OCI-LY7 (cell line): ENCODE data around the gene KCNMB2. TPM values are rescaled to one million over a fixed set of nuclear protein-coding genes. Genes with fewer than 3 reads are reported as not detected.

Experiments
- BruUV-seq: library from RNA; stranded (reverse); fragments of 400-500 nt; replicated peaks from 2 replicates; lab custom pipeline; 2021; lab: Mats Ljungman, UMichigan
- CTCF ChIA-PET: fragments of 300-600 bp; sonication (Branson Sonifier 250); formaldehyde crosslinking; loops from one replicate; lab custom pipeline; 2022; ENCODE audit warnings: antibody characterized with exemption; ENCODE audit not compliant: unreplicated experiment; lab: Charles Lee
- POLR2A ChIA-PET: fragments of 300-600 bp; sonication (Branson Sonifier 250); formaldehyde crosslinking; loops from one replicate; lab custom pipeline; 2022; ENCODE audit warnings: antibody characterized with exemption; lab: Charles Lee
- DNase-seq: peaks from one replicate; pipeline ENCODE4 v3.0.0-alpha.2; 2015; ENCODE audit warnings: low spot score
- H2AFZ ChIP-seq: fragments of 200-600 bp; sonication (generic), shearing (Covaris generic); 2 replicates; pipeline ENCODE4 v1.6.1; 2014; ENCODE audit warnings: mild to moderate bottlenecking, antibody characterized with exemption, low read length, moderate library complexity
- H3K27ac ChIP-seq: fragments of 200-600 bp; sonication (generic); 2 replicates; pipeline ENCODE4 v1.5.1; 2014; ENCODE audit warnings: mixed run types, low read depth, mild to moderate bottlenecking, moderate library complexity, low read length, inconsistent platforms; ENCODE audit not compliant: poor library complexity, severe bottlenecking
- H3K36me3 ChIP-seq: fragments of 200-600 bp; sonication (generic); 2 replicates; pipeline ENCODE4 v1.6.1; 2014; ENCODE audit warnings: mild to moderate bottlenecking, antibody characterized with exemption, low read length, moderate library complexity, mixed read lengths; ENCODE audit not compliant: insufficient read depth
- H3K4me1 ChIP-seq: fragments of 200-600 bp; sonication (generic); 2 replicates; pipeline ENCODE4 v1.5.1; 2014; ENCODE audit warnings: mild to moderate bottlenecking, low read length; ENCODE audit not compliant: insufficient read depth, poor library complexity, severe bottlenecking
- H3K4me2 ChIP-seq: fragments of 200-600 bp; sonication (generic); 2 replicates; pipeline ENCODE4 v1.6.1; 2014; ENCODE audit warnings: mild to moderate bottlenecking, low read length
- H3K4me3 ChIP-seq: fragments of 200-600 bp; sonication (generic); 2 replicates; pipeline ENCODE4 v1.5.1; 2014; ENCODE audit warnings: mild to moderate bottlenecking, low read depth, low read length; ENCODE audit not compliant: poor library complexity, severe bottlenecking
- H3K79me2 ChIP-seq: fragments of 200-600 bp; sonication (generic); 2 replicates; pipeline ENCODE4 v1.6.1; 2016; ENCODE audit warnings: low read depth, mild to moderate bottlenecking, low read length, moderate library complexity, mixed read lengths; ENCODE audit not compliant: insufficient read depth
- H3K9me2 ChIP-seq: fragments of 200-600 bp; sonication (generic); 2 replicates; pipeline ENCODE4 v1.6.1; 2016; ENCODE audit warnings: mild to moderate bottlenecking, low read length, mixed read lengths; ENCODE audit not compliant: insufficient read depth
- H3K9me3 ChIP-seq: fragments of 200-600 bp; sonication (generic); 2 replicates; pipeline ENCODE4 v1.6.1; 2014; ENCODE audit warnings: mild to moderate bottlenecking, mixed run types, low read length, mixed read lengths
- H4K20me1 ChIP-seq: fragments of 200-600 bp; sonication (generic); 2 replicates; pipeline ENCODE4 v1.6.1; 2014; ENCODE audit warnings: mild to moderate bottlenecking, antibody characterized with exemption, low read length, moderate library complexity, mixed read lengths; ENCODE audit not compliant: insufficient read depth
- EZH2phosphoT487 ChIP-seq: fragments of 200-600 bp; sonication (generic); IDR thresholded peaks from 2 replicates; pipeline ENCODE4 v1.6.1; 2018; ENCODE audit warnings: low read depth, borderline replicate concordance, mild to moderate bottlenecking, mixed run types, antibody characterized with exemption, low read length, moderate library complexity, mixed read lengths
- intact Hi-C: fragments of 100-400 bp; cut with micrococcal nuclease; formaldehyde crosslinking; loops from one replicate; pipeline ENCODE4 v1.10.0; 2022; ENCODE audit not compliant: unreplicated experiment
- total RNA-seq, 2 experiments: library from RNA; depleted of rRNA in 1 of 2; stranded (reverse); fragments of >200 nt in 1 of 2; shearing (Covaris generic) in 1 of 2; gene quantifications; 2 replicates each; pipeline ENCODE4 v1.2.3, GENCODE V29; 2014 to 2022
- TF ChIP-seq, protein P1 (sequence below): fragments of 200-600 bp; sonication (generic); conservative IDR thresholded peaks from 2 replicates; pipeline ENCODE4 v1.5.1; 2014; ENCODE audit warnings: mild to moderate bottlenecking, antibody characterized with exemption, low read length, moderate library complexity, mixed read lengths

Gene KCNMB2
- total RNA-seq, 2 experiments from 2014 or later: not detected

DNA sequence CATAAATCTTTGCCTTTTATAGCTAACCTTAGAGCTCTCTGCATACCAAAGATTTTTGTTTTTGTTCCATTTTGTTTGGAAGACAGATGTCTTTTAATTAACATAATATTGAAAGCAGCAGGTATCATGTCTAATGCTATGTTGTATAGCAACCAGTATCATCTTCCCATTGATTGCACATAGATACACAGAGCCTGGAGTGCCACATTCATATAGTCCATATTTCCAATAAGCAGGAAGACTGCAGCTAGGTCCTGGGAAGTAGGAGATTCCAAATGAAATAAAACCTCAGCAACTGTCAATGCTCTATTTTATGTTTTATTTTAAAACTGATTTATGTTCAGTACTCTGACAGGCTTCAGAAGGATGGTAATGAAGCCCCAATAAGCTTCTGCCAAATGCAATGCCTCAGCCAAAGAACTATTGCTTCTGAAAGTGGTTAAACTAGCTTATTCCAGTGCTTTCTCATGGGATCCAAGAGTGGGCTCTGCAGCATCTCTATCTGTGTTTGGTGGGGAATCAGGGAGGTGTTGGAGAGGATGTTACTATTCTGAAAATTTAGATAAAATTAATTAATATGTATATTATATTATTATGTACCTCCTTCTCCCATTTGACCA, 6.5 kb upstream of the KCNMB2 start:
- H2AFZ ChIP-seq: no peak overlapping the region
- no peaks in the 10 kb centered on the region for H3K36me3 ChIP-seq
- no peak for DNase-seq
- TF ChIP-seq, protein P1, sequence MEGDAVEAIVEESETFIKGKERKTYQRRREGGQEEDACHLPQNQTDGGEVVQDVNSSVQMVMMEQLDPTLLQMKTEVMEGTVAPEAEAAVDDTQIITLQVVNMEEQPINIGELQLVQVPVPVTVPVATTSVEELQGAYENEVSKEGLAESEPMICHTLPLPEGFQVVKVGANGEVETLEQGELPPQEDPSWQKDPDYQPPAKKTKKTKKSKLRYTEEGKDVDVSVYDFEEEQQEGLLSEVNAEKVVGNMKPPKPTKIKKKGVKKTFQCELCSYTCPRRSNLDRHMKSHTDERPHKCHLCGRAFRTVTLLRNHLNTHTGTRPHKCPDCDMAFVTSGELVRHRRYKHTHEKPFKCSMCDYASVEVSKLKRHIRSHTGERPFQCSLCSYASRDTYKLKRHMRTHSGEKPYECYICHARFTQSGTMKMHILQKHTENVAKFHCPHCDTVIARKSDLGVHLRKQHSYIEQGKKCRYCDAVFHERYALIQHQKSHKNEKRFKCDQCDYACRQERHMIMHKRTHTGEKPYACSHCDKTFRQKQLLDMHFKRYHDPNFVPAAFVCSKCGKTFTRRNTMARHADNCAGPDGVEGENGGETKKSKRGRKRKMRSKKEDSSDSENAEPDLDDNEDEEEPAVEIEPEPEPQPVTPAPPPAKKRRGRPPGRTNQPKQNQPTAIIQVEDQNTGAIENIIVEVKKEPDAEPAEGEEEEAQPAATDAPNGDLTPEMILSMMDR: no peak
- no peak for TF ChIP-seq EZH2phosphoT487
- BruUV-seq: no TSS peak
- H3K9me3 ChIP-seq: no peaks in the 10 kb centered on the region
- ChIA-PET POLR2A (interaction anchor here (1.0 to 1.4 kb wide), 2 partner anchors 8 to 10 kb away, joined by 6 to 7 read pairs; no protein-coding TSS in a partner anchor), CTCF (no interaction called here)
- no peak overlapping the region for H3K27ac ChIP-seq
- no peaks in the 10 kb centered on the region for H3K4me1 ChIP-seq
- H4K20me1 ChIP-seq: no peaks in the 10 kb centered on the region
- no peaks in the 10 kb centered on the region for H3K79me2 ChIP-seq
- intact Hi-C loops: no loop called here
- H3K4me2 ChIP-seq: no peak overlapping the region
- H3K4me3 ChIP-seq: no peak overlapping the region
- no peaks in the 10 kb centered on the region for H3K9me2 ChIP-seq

DNA sequence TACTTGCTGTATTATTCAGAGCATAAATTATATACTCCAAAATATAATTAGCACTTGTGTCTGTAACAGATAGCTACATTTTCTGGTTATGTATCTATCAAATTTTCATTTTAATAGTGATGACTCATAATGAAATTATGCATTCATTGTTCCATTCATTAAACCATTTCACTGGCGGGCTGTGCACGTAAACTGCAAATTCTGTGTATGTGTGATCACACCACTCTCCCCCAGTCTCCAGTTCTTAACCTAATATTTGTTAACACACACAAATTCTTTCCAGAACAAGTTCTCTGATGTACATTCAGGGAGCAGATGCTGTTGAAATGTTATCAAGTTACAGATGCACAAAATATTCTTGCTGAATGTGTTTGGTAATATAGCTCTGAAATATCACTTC, 3.8 kb upstream of the KCNMB2 start:
- POLR2A ChIA-PET: interaction anchor here (1.6 kb wide), 1 partner anchor 9 kb away, joined by 6 read pairs; no protein-coding TSS in a partner anchor
- CTCF ChIA-PET: no interaction called here

More for the DNA sequence above, 3.8 kb upstream of the KCNMB2 start:
- H3K4me3 ChIP-seq: no peak overlapping the region
- DNase-seq: no peak
- H3K4me2 ChIP-seq: no peak overlapping the region
- H4K20me1 ChIP-seq: no peaks in the 10 kb centered on the region
- H2AFZ ChIP-seq: no peak overlapping the region
- no peak for TF ChIP-seq EZH2phosphoT487
- TF ChIP-seq, protein P1: no peak
- intact Hi-C loops: no loop called here
- H3K36me3 ChIP-seq: no peaks in the 10 kb centered on the region
- no peak overlapping the region for H3K27ac ChIP-seq
- H3K9me3 ChIP-seq: no peaks in the 10 kb centered on the region
- H3K9me2 ChIP-seq: no peaks in the 10 kb centered on the region
- no TSS peak for BruUV-seq
- no peaks in the 10 kb centered on the region for H3K79me2 ChIP-seq
- no peaks in the 10 kb centered on the region for H3K4me1 ChIP-seq
